ENCODE data around the gene ZNHIT2. TPM values are rescaled to one million over a fixed set of nuclear protein-coding genes. Genes with fewer than 3 reads are reported as not detected.

Gene ZNHIT2
- total RNA-seq, 3 donors from 2014 or later, result 5.1 to 8.3 (median 6.0) TPM

DNA sequence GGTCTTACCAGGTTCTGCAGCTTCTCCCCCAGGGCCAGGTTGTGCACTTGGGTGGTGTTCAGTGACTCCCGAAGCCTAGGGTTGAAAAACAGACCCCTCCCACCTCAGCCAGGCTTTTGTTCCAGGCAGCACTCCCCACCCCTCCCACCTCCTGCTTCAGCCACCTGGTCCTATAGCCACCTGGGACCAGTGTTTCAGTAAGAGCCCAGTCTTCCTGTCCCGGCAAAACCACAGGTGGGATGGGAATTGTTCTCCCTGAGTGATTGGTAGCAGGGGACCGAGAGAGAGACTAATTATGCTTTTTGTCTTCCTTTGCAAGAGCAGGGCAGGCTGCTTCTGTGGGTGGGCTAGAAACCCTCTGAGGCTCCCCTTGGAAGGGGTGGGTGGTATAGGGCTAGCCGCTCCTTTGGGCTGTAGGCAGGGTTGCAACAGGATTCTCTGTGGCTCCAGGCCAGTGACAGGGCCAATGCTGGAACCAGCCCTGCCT, 50.7 kb downstream of the ZNHIT2 start:
- H3K4me1 ChIP-seq (ENCODE audit: low read depth), result no peaks in the 10 kb centered on the region
- intact Hi-C loops (cut with DNase I, micrococcal nuclease), result no loop called here
- no peaks in the 10 kb centered on the region for H3K36me3 ChIP-seq (ENCODE audit: low read depth)
- no peaks in the 10 kb centered on the region for H3K9me3 ChIP-seq
- no peak for TF ChIP-seq CTCF (IDR thresholded peaks at IDR 0.05)
- no peak overlapping the region for H3K4me3 ChIP-seq
- no peak for ATAC-seq
- no peak for DNase-seq

Small RNA genes within 50 kb of the gene (microRNA-seq; reads per million reads assigned to microRNA genes)
- gene MIR6751, result not detected

Other genes starting within 250 kb of the ZNHIT2 start
- 10 to 100 TPM; 58.3 to 85.9 (median 81.5) TPM for gene EHD1, start 239.1 kb downstream of the ZNHIT2 start, total RNA-seq
- gene ATG2A, start 200.5 kb downstream of the ZNHIT2 start, total RNA-seq, result 10 to 100 TPM; 35.4 to 39.8 (median 36.6) TPM
- 10 to 100 TPM; 23.0 to 39.7 (median 23.2) TPM for gene PPP2R5B, start 193.0 kb downstream of the ZNHIT2 start, total RNA-seq
- not detected for gene GPHA2, start 181.8 kb downstream of the ZNHIT2 start, total RNA-seq
- gene MAJIN, start 145.6 kb downstream of the ZNHIT2 start, total RNA-seq, result not detected
- gene BATF2, start 120.7 kb downstream of the ZNHIT2 start, total RNA-seq, result 10 to 100 TPM; 12.7 to 25.3 (median 18.0) TPM
- gene ARL2, start 103.5 kb downstream of the ZNHIT2 start, total RNA-seq, result 10 to 100 TPM; 70.1 to 90.6 (median 71.4) TPM
- gene SNX15, start 90.3 kb downstream of the ZNHIT2 start, total RNA-seq, result 10 to 100 TPM; 28.5 to 46.6 (median 42.8) TPM
- gene SAC3D1, start 76.5 kb downstream of the ZNHIT2 start, total RNA-seq, result 10 to 100 TPM in 2 of 3 donors, 1 to 10 TPM in 1; 8.5 to 13.1 (median 11.8) TPM
- 10 to 100 TPM in 2 of 3 donors, 1 to 10 TPM in 1; 6.9 to 57.7 (median 32.6) TPM for gene NAALADL1, start 59.1 kb downstream of the ZNHIT2 start, total RNA-seq
- 10 to 100 TPM in 1 of 3 donors, 1 to 10 TPM in 2; 2.9 to 14.6 (median 4.8) TPM for gene CDCA5, start 33.7 kb downstream of the ZNHIT2 start, total RNA-seq
- gene ZFPL1, start 33.5 kb downstream of the ZNHIT2 start, total RNA-seq, result 10 to 100 TPM; 36.3 to 50.6 (median 42.6) TPM
- gene VPS51, start 21.5 kb downstream of the ZNHIT2 start, total RNA-seq, result 100 to 1,000 TPM; 149 to 200 (median 156) TPM
- 10 to 100 TPM; 13.1 to 25.7 (median 23.6) TPM for gene TM7SF2, start 5.8 kb downstream of the ZNHIT2 start, total RNA-seq
- gene FAU, start 4.4 kb upstream of the ZNHIT2 start, total RNA-seq, result 100 to 1,000 TPM; 680 to 873 (median 705) TPM
- gene MRPL49, start 4.6 kb upstream of the ZNHIT2 start, total RNA-seq, result 10 to 100 TPM; 42.6 to 48.5 (median 45.4) TPM
- 10 to 100 TPM; 59.7 to 62.2 (median 60.3) TPM for gene SYVN1, start 16.8 kb upstream of the ZNHIT2 start, total RNA-seq
- gene SPDYC, start 52.5 kb upstream of the ZNHIT2 start, total RNA-seq, result not detected
- 100 to 1,000 TPM; 211 to 389 (median 271) TPM for gene CAPN1, start 64.2 kb upstream of the ZNHIT2 start, total RNA-seq
- 10 to 100 TPM in 2 of 3 donors, 1 to 10 TPM in 1; 8.9 to 14.4 (median 11.4) TPM for gene POLA2, start 144.3 kb upstream of the ZNHIT2 start, total RNA-seq
- gene CDC42EP2, start 197.2 kb upstream of the ZNHIT2 start, total RNA-seq, result 10 to 100 TPM in 2 of 3 donors, 1 to 10 TPM in 1; 7.0 to 27.4 (median 11.6) TPM
- 10 to 100 TPM; 32.8 to 62.9 (median 35.5) TPM for gene DPF2, start 216.2 kb upstream of the ZNHIT2 start, total RNA-seq
- under 1 TPM in 2 of 3 donors, not detected in 1; 0.14 to 0.53 TPM for gene TIGD3, start 237.1 kb upstream of the ZNHIT2 start, total RNA-seq

Measured in mucosa of descending colon (tissue), 3 donors.